Tibial nerve (tissue), 4 donors: ENCODE data around the gene ERBB4. TPM values are rescaled to one million over a fixed set of nuclear protein-coding genes. Genes with fewer than 3 reads are reported as not detected.

Experiments
- DNase-seq, 2 donors: peaks; one replicate each; pipeline ENCODE4 v3.0.0-alpha.2; 2019; ENCODE audit warnings: low spot score in 2 of 2
- H3K27ac ChIP-seq, 4 donors: fragments of 200-600 bp; sonication (generic) in 3 of 4; one replicate each; pipeline ENCODE4 v1.5.1; 2017 to 2019; ENCODE audit warnings: mild to moderate bottlenecking in 1 of 4
- H3K27me3 ChIP-seq, 2 donors: fragments of 200-600 bp; sonication (generic) in 1 of 2; one replicate each; pipeline versions ENCODE4 v1.5.1 to v1.6.0; 2017 to 2019
- H3K36me3 ChIP-seq, 3 donors: fragments of 200-600 bp; sonication (generic); one replicate each; pipeline ENCODE4 v1.5.1; 2018 to 2019
- H3K4me1 ChIP-seq, 4 donors: fragments of 200-600 bp; sonication (generic) in 3 of 4; one replicate each; pipeline ENCODE4 v1.5.1; 2017 to 2019
- H3K4me3 ChIP-seq, 4 donors: fragments of 200-600 bp; sonication (generic) in 3 of 4; one replicate each; pipeline ENCODE4 v1.5.1; 2017 to 2019; ENCODE audit warnings: mild to moderate bottlenecking in 1 of 4, moderate library complexity in 1 of 4
- H3K9me3 ChIP-seq, 4 donors: fragments of 200-600 bp; sonication (generic) in 3 of 4; one replicate each; pipeline ENCODE4 v1.5.1; 2017 to 2019
- CTCF ChIP-seq, 5 experiments: fragments of 200-600 bp in 3 of 5; fragments of 450-650 bp in 2 of 5; sonication (generic) in 3 of 5; IDR thresholded peaks; one replicate each; pipeline ENCODE4 v1.5.1; 2016 to 2019; ENCODE audit warnings: antibody characterized with exemption in 5 of 5, mild to moderate bottlenecking in 3 of 5, moderate library complexity in 2 of 5
- EP300 ChIP-seq, 2 donors: sonication (generic); formaldehyde crosslinking; IDR thresholded peaks; one replicate each; pipeline ENCODE4 v1.6.1; 2017; ENCODE audit warnings: antibody characterized with exemption in 2 of 2, mild to moderate bottlenecking in 1 of 2
- POLR2A ChIP-seq, 2 donors: fragments of 450-650 bp; IDR thresholded peaks; one replicate each; pipeline ENCODE4 v1.6.1; 2017; ENCODE audit warnings: antibody characterized with exemption in 2 of 2, mild to moderate bottlenecking in 2 of 2, moderate library complexity in 2 of 2
- WGBS, 2 donors: methylation state at CpG; one replicate each; pipeline ENCODE4 v1.1.5; 2018; 5-methylcytosine and 5-hydroxymethylcytosine counted together
- total RNA-seq, 4 donors: library from RNA; depleted of rRNA; stranded (reverse); fragments of >200 nt; gene quantifications; one replicate each; pipeline ENCODE4 v1.1.0, GENCODE V29; 2016

ERBB4 gene
- total RNA-seq, 4 donors from 2014 or later: 2.4 to 3.3 (median 2.9) TPM

- Histone ChIP-seq H3K4me3 (no peak overlapping the region), H3K36me3 (no peaks in the 10 kb centered on the region), H3K4me1 (peaks cover 0 to 29% (median 0%) of the 10 kb centered on the region in 4 donors), H3K27me3 (peaks cover 0 to 18% of the 10 kb centered on the region in 2 donors), H3K9me3 (no peaks in the 10 kb centered on the region), H3K27ac (no peak overlapping the region)
- TF ChIP-seq CTCF (IDR thresholded peaks at IDR 0.05) (no peak), POLR2A (IDR thresholded peaks at IDR 0.05) (no peak), EP300 (IDR thresholded peaks at IDR 0.05) (no peak)
- DNase-seq: no peak
- WGBS, 2 donors: 85 to 92% methylated on average over 2 of the region's 2 CpGs
Measured at GRCh38 chr2:212534336-212534735, 4.3 kb downstream of the ERBB4 start.

GRCh38 chr2:212532585-212532984 lies 6.0 kb downstream of the ERBB4 start:
- Histone ChIP-seq H3K4me1 (peaks cover 0 to 20% (median 0%) of the 10 kb centered on the region in 4 donors), H3K27me3 (peaks cover 0 to 13% of the 10 kb centered on the region in 2 donors), H3K9me3 (no peaks in the 10 kb centered on the region), H3K4me3 (no peak overlapping the region), H3K27ac (no peak overlapping the region), H3K36me3 (no peaks in the 10 kb centered on the region)
- 88 to 92% methylated on average over 2 of the region's 2 CpGs for WGBS, 2 donors
- DNase-seq: no peak
- TF ChIP-seq EP300 (IDR thresholded peaks at IDR 0.05) (no peak), POLR2A (IDR thresholded peaks at IDR 0.05) (no peak), CTCF (IDR thresholded peaks at IDR 0.05) (no peak)

- TF ChIP-seq EP300 (IDR thresholded peaks at IDR 0.05) (no peak), CTCF (IDR thresholded peaks at IDR 0.05) (no peak), POLR2A (IDR thresholded peaks at IDR 0.05) (no peak)
- DNase-seq: no peak
- Histone ChIP-seq H3K27me3 (peaks cover 0 to 8% of the 10 kb centered on the region in 2 donors), H3K9me3 (no peaks in the 10 kb centered on the region), H3K27ac (no peak overlapping the region), H3K4me1 (peaks cover 0 to 15% (median 0%) of the 10 kb centered on the region in 4 donors), H3K36me3 (no peaks in the 10 kb centered on the region), H3K4me3 (no peak overlapping the region)
- WGBS, 2 donors: 74 to 80% methylated on average over 3 of the region's 3 CpGs
Measured at GRCh38 chr2:212532087-212532486, 6.5 kb downstream of the ERBB4 start.

GRCh38 chr2:212531499-212531898 lies 7.1 kb downstream of the ERBB4 start:
- Histone ChIP-seq H3K4me1 (peaks cover 0 to 9% (median 0%) of the 10 kb centered on the region in 4 donors), H3K36me3 (no peaks in the 10 kb centered on the region), H3K27ac (no peak overlapping the region), H3K27me3 (peaks cover 0 to 6% of the 10 kb centered on the region in 2 donors), H3K4me3 (no peak overlapping the region), H3K9me3 (no peaks in the 10 kb centered on the region)
- no peak for TF ChIP-seq CTCF (IDR thresholded peaks at IDR 0.05)
- no peak for TF ChIP-seq POLR2A (IDR thresholded peaks at IDR 0.05)
- TF ChIP-seq EP300 (IDR thresholded peaks at IDR 0.05): no peak
- no peak for DNase-seq
- WGBS, 2 donors: 90 to 92% methylated on average over 1 of the region's 1 CpG

GRCh38 chr2:212530991-212531390 lies 7.6 kb downstream of the ERBB4 start:
- no peak for TF ChIP-seq EP300 (IDR thresholded peaks at IDR 0.05)
- TF ChIP-seq CTCF (IDR thresholded peaks at IDR 0.05): no peak
- TF ChIP-seq POLR2A (IDR thresholded peaks at IDR 0.05): no peak
- 47 to 70% methylated on average over 3 of the region's 3 CpGs for WGBS, 2 donors
- Histone ChIP-seq H3K27ac (no peak overlapping the region), H3K27me3 (peaks cover 0 to under 1% of the 10 kb centered on the region in 2 donors), H3K9me3 (no peaks in the 10 kb centered on the region), H3K4me1 (peaks cover 0 to 4% (median 0%) of the 10 kb centered on the region in 4 donors), H3K4me3 (no peak overlapping the region), H3K36me3 (no peaks in the 10 kb centered on the region)
- DNase-seq: no peak
